Dendritic cell treated with granulocyte-macrophage colony-stimulating factor and Interleukin-4, amounts not matched to agents 40 ng/mL and 50 ng/mL, for 4 days (primary cell): ENCODE results near the gene CALML5.
A peak's percentile ranks its signal among the peaks of the same experiment; 100 is the strongest.

Experiments
- H3K27ac Mint-ChIP-seq: one replicate; pipeline ENCODE4 v1.8.0; 2022; ENCODE audit warnings: mild to moderate bottlenecking, mixed read lengths
- H3K27me3 Mint-ChIP-seq: one replicate; pipeline ENCODE4 v1.8.0; 2022; ENCODE audit warnings: mild to moderate bottlenecking, mixed read lengths
- H3K36me3 Mint-ChIP-seq: one replicate; pipeline ENCODE4 v1.8.0; 2022; ENCODE audit warnings: low read depth, mixed read lengths
- H3K4me1 Mint-ChIP-seq: one replicate; pipeline ENCODE4 v1.8.0; 2022; ENCODE audit warnings: low read depth, mixed read lengths
- H3K4me3 Mint-ChIP-seq: one replicate; pipeline ENCODE4 v1.8.0; 2022; ENCODE audit warnings: mild to moderate bottlenecking, moderate library complexity, mixed read lengths
- H3K9me3 Mint-ChIP-seq: one replicate; pipeline ENCODE4 v1.8.0; 2022; ENCODE audit warnings: mixed read lengths
- intact Hi-C: fragments of 100-400 bp; cut with micrococcal nuclease; formaldehyde crosslinking; loops from one replicate; pipeline ENCODE4 v1.15.0; 2022

The CALML5 gene

GRCh38 chr10:5499493-5500140 lies at the start of gene CALML5:
TSS of gene CALML5 (minus strand) at chr10:5499570. CDS start at chr10:5499438, 132 bp downstream.
- no peak within 1 kb of the TSS for H3K4me3 Mint-ChIP-seq
- no peaks in the 10 kb centered on the region for H3K36me3 Mint-ChIP-seq
- peaks cover 22% of the 10 kb centered on the region for H3K27me3 Mint-ChIP-seq
- intact Hi-C loops, result no loop called here
- H3K4me1 Mint-ChIP-seq, result no peaks in the 10 kb centered on the region
- no peaks in the 10 kb centered on the region for H3K9me3 Mint-ChIP-seq
- no peak within 1 kb of the TSS for H3K27ac Mint-ChIP-seq

- no peaks in the 10 kb centered on the region for H3K36me3 Mint-ChIP-seq
- no peak overlapping the region for H3K4me3 Mint-ChIP-seq
- H3K27me3 Mint-ChIP-seq, result peaks cover 1% of the 10 kb centered on the region
- intact Hi-C loops, result no loop called here
- H3K27ac Mint-ChIP-seq, result no peak overlapping the region
- no peaks in the 10 kb centered on the region for H3K9me3 Mint-ChIP-seq
- peaks cover 46% of the 10 kb centered on the region for H3K4me1 Mint-ChIP-seq
Observed at GRCh38 chr10:5547931-5548660, 48.7 kb upstream of the CALML5 start.

GRCh38 chr10:5547681-5547930 lies 48.2 kb upstream of the CALML5 start:
- intact Hi-C loops, result no loop called here
- no peaks in the 10 kb centered on the region for H3K9me3 Mint-ChIP-seq
- H3K27ac Mint-ChIP-seq, result no peak overlapping the region
- H3K4me3 Mint-ChIP-seq, result no peak overlapping the region
- peaks cover 41% of the 10 kb centered on the region for H3K4me1 Mint-ChIP-seq
- no peaks in the 10 kb centered on the region for H3K36me3 Mint-ChIP-seq
- peaks cover 1% of the 10 kb centered on the region for H3K27me3 Mint-ChIP-seq

DNA sequence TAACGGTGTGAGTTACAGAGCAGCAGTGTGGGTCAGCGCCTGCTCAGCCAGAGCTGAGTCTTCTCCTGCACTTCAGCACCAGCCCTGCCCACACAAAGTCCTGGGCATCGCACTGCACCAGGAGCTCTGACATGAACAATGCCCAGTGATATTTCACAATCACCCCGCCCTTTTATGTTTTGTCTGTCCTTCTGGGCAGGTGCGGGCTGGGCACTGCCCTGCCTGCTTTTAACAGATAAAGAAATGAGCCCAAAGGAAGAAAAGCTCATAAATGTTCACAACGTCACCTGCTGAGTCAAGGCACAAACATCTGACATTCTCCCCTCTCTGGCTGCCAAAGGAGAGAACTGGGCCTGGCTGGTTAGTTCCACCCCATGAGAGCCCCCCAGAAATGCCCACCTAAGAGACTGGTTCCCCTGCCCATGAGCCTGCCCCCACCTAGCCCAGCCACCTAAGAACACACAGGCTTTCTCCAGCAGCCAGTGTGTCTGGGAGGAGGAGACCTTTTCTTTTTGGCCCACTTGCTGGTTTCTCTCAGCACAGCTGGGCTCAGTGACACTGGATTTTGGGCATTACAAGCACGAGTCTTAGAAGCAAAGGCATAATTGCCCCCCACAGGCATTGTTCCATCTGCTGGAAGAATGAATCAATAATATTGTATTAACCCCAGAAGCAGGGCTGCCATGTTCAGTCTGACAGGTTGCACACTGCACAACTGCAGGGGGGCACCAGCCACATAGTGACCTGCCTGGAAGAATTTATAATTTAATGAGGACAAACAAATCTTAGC lies 47.7 kb upstream of the CALML5 start:
- H3K4me1 Mint-ChIP-seq, result peaks cover 35% of the 10 kb centered on the region
- H3K36me3 Mint-ChIP-seq, result no peaks in the 10 kb centered on the region
- H3K27me3 Mint-ChIP-seq, result no peaks in the 10 kb centered on the region
- intact Hi-C loops, result no loop called here
- peaks cover 3% of the 10 kb centered on the region for H3K9me3 Mint-ChIP-seq
- H3K27ac Mint-ChIP-seq, result no peak overlapping the region
- no peak overlapping the region for H3K4me3 Mint-ChIP-seq

- no peaks in the 10 kb centered on the region for H3K27me3 Mint-ChIP-seq
- peaks cover 25% of the 10 kb centered on the region for H3K4me1 Mint-ChIP-seq
- peaks cover 9% of the 10 kb centered on the region for H3K9me3 Mint-ChIP-seq
- no peaks in the 10 kb centered on the region for H3K36me3 Mint-ChIP-seq
- peak overlapping the region; percentile 39 for H3K27ac Mint-ChIP-seq
- intact Hi-C loops, result no loop called here
- no peak overlapping the region for H3K4me3 Mint-ChIP-seq
Observed at GRCh38 chr10:5545778-5546710, 46.7 kb upstream of the CALML5 start.

GRCh38 chr10:5545426-5545777 lies 46.0 kb upstream of the CALML5 start:
- Mint-ChIP-seq H3K36me3 (no peaks in the 10 kb centered on the region), H3K27me3 (no peaks in the 10 kb centered on the region), H3K4me1 (peaks cover 19% of the 10 kb centered on the region), H3K9me3 (peaks cover 16% of the 10 kb centered on the region), H3K27ac (peak overlapping the region; percentile 39), H3K4me3 (no peak overlapping the region)
- intact Hi-C loops, result no loop called here

DNA sequence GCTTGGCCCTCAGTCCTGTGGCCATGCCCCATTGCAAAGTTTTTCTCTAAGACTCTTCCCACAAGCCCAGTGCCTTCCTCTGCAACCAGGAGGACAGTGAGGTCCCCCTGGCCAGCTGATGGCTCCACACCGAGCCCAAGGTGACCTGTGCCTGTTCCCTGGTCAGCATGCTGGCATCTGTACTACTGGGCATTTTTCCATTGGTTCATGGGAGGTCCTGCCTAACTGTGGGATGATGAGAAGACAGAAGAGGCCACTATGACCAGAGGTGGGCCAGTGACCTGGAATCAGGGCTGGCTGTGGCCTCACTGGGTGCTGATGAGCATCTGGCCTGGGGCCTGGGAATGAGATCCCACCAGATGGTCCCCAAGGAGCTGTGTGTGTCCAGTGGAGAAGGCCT lies 45.6 kb upstream of the CALML5 start:
- Mint-ChIP-seq H3K27me3 (no peaks in the 10 kb centered on the region), H3K36me3 (no peaks in the 10 kb centered on the region), H3K27ac (peak overlapping the region; percentile 45), H3K4me1 (peaks cover 15% of the 10 kb centered on the region), H3K4me3 (no peak overlapping the region), H3K9me3 (peaks cover 17% of the 10 kb centered on the region)
- intact Hi-C loops, result no loop called here

DNA sequence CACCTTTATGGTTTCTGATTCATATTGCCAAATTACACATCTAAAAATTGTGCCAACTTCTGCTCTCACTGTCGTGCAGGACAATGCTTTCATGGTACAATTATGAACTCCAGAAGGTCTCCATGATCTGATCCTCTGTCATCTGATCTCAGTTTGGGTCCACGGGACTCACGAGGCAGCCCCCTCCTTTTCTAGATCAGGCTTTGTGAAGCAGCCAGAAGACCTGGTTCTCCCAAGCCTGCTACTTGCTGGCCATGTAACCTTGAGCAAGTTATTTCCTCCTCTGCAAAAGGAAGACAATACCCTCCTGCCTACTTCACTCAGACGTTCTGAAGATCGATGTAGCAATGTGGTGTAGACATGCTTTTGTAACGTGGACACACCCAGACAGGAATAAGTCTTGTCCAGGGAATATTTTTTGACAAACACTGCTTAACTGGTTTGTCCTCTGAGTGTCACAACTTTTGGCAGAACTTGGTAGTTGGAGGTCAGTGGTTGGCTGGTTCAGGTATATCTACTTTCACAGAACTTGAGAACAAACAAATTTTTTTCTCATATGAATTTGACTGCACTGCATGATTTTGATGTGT lies 44.9 kb upstream of the CALML5 start:
- no peak overlapping the region for H3K4me3 Mint-ChIP-seq

DNA sequence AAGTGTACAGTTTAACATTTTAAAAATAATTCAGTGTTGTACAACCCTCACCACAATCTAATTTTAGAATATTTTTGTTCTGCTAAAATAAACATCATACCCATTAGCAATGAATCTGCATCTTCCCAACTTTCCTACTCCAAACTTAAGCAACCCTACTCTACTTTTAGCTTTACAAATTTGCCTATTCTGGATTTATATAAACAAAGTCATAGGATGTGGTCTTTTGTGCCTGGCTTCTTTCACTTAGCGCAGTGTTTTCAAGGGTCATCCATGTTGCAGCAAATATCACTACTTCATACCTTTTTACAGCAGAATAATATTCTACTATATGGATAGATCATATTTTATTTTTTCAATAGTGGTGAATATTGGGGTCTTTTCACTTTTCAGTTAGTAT lies 44.3 kb upstream of the CALML5 start:
- Mint-ChIP-seq H3K27ac (no peak overlapping the region), H3K27me3 (peaks cover 2% of the 10 kb centered on the region), H3K36me3 (no peaks in the 10 kb centered on the region), H3K9me3 (peaks cover 17% of the 10 kb centered on the region), H3K4me3 (no peak overlapping the region), H3K4me1 (peaks cover 24% of the 10 kb centered on the region)
- intact Hi-C loops, result no loop called here

More for the DNA sequence above, 44.9 kb upstream of the CALML5 start:
- no peaks in the 10 kb centered on the region for H3K27me3 Mint-ChIP-seq
- peaks cover 17% of the 10 kb centered on the region for H3K9me3 Mint-ChIP-seq
- intact Hi-C loops, result no loop called here
- H3K36me3 Mint-ChIP-seq, result no peaks in the 10 kb centered on the region
- H3K27ac Mint-ChIP-seq, result peak overlapping the region; percentile 45
- H3K4me1 Mint-ChIP-seq, result peaks cover 18% of the 10 kb centered on the region

DNA sequence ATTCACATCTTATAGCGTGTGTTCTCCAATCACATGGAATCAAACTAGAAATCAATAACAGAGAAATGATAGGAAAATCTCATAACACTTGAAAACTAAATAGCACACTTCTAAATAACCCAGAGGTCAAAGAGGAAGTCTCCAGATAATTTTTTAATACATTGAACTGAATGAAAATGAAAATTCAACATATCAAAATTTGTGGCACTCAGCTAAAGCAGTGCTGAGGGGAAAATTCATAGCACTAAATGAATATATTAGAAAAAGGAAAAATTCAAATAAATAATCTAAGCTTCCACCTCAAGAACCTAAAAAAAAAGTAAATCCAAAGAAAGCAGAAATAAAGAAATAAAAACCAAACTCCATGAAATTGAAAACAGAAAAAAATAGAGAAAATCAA lies 42.7 kb upstream of the CALML5 start:
- intact Hi-C loops, result no loop called here
- Mint-ChIP-seq H3K27me3 (peaks cover 5% of the 10 kb centered on the region), H3K27ac (no peak overlapping the region)

DNA sequence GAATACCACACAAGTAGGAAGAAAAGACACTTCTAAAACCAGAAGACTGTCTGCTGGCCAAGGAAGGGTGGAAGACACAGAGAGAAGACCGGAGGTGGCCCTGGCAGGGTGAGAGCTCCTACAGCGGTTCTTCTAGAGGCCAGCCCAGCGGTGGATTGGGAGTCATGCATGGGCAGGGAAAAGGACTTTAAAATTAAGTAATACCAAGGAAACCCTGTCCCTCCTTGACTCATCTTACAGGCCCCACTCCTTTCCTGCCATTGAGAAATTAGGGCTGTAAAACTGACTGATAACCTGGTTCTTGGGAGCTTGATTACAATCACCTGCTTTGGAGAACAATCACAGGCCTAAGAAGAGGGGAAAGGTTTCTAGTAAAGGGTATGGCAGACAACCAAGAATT lies 41.5 kb upstream of the CALML5 start:
- Mint-ChIP-seq H3K36me3 (no peaks in the 10 kb centered on the region), H3K27me3 (peaks cover 5% of the 10 kb centered on the region), H3K27ac (no peak overlapping the region), H3K4me1 (peaks cover 24% of the 10 kb centered on the region), H3K4me3 (no peak overlapping the region), H3K9me3 (peaks cover 17% of the 10 kb centered on the region)
- intact Hi-C loops, result no loop called here

More for the DNA sequence above, 42.7 kb upstream of the CALML5 start:
- Mint-ChIP-seq H3K4me3 (no peak overlapping the region), H3K4me1 (peaks cover 24% of the 10 kb centered on the region), H3K36me3 (no peaks in the 10 kb centered on the region), H3K9me3 (peaks cover 17% of the 10 kb centered on the region)

GRCh38 chr10:5540080-5540479 lies 40.7 kb upstream of the CALML5 start:
- peaks cover 23% of the 10 kb centered on the region for H3K4me1 Mint-ChIP-seq
- intact Hi-C loops, result no loop called here
- H3K36me3 Mint-ChIP-seq, result no peaks in the 10 kb centered on the region
- peaks cover 5% of the 10 kb centered on the region for H3K27me3 Mint-ChIP-seq
- no peak overlapping the region for H3K4me3 Mint-ChIP-seq
- peaks cover 17% of the 10 kb centered on the region for H3K9me3 Mint-ChIP-seq
- H3K27ac Mint-ChIP-seq, result no peak overlapping the region

- H3K4me3 Mint-ChIP-seq, result no peak overlapping the region
- intact Hi-C loops, result no loop called here
- H3K36me3 Mint-ChIP-seq, result no peaks in the 10 kb centered on the region
- H3K9me3 Mint-ChIP-seq, result peaks cover 17% of the 10 kb centered on the region
- peaks cover 13% of the 10 kb centered on the region for H3K4me1 Mint-ChIP-seq
- H3K27me3 Mint-ChIP-seq, result peaks cover 5% of the 10 kb centered on the region
- peak overlapping the region; percentile 31 for H3K27ac Mint-ChIP-seq
Observed at GRCh38 chr10:5538892-5539651, 39.7 kb upstream of the CALML5 start.
